Measurements from ENCODE around the gene DAP3.
A peak's percentile ranks its signal among the peaks of the same experiment; 100 is the strongest.
"Not testable (repeated sequence)": the region's sequence is repeated elsewhere in the genome, so short reads cannot be mapped to it uniquely, and the experiment has no call there.

DAP3 gene

GRCh38 chr1:155689081-155689607 lies at the start of gene DAP3:
Gene DAP3 (plus strand): TSS chr1:155689091. CDS start chr1:155709780, 20,689 bp downstream.
- DNase-seq: not testable (repeated sequence)

DNA sequence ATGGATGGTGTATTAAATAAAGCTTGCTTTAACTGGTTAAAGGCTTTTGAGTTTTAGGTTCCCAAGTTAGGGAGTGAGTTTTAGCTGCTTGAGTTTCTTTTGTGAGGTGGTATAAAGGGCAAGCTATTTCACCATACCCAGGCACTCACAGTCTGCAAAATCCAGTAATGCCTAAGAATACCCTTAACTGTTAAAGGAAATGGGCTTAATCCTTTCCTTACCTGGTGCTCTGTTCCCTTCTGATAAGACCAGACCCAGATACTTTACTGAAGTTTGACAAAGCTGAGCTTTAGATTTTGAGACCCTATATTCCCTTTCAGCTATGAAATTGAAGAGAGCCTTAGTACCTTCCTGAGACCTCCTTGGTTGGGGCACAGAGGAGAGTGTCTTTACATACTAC lies 48.5 kb upstream of the DAP3 start:
- DNase-seq: no peak

GRCh38 chr1:155642559-155643180 lies 46.2 kb upstream of the DAP3 start:
- DNase-seq: not testable (repeated sequence)

- DNase-seq: no peak
Observed at GRCh38 chr1:155643230-155643629, 45.7 kb upstream of the DAP3 start.

DNA sequence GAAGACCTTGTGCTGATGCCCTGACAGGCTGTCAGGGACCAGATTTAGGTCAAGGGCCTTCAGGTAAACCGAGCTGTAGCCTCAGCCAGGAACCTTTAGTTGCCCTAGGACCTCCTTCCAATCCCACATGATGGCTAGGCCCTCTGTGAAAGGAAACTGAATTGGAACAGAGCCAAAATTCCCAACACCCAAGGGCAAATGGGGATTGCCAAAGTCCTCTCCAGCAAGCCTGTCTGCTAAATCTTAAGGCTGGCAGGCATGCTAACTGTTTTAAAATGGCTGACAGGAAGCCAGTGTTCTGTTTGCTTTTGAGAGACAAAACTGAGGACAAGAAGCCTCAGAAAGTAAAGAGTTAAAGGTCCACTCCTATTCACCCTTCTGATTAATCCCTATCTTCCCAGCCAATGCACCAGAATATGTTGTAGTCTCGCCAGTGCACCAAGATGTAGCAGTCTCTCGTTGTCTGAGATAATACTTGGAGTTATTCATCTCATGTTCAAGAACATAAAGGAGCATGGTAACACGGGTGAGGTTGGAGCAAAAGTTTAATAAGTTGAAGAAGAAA lies 43.8 kb upstream of the DAP3 start:
- DNase-seq: no peak

GRCh38 chr1:155645648-155646047 lies 43.2 kb upstream of the DAP3 start:
- DNase-seq: peak; percentile 16

DNA sequence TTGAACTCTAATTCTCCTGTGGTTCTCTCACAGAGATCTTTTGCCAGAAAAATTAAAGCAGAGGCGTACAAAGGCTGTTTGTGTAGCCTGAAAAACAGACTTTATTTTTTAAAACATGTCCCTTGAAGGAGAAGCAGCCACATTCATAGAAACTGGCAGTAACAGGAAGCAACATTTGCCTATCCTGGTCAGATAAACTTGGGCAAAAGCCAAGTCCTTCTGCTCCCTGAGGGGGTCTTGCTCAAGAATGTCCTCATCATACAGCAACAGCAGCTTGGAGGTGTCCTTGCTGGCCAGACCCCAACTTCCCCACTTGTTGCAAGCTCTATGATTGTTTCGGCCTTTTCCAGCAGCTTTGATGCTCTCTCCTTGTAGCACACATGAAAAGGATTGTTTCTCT lies 42.6 kb upstream of the DAP3 start:
- DNase-seq: peak; percentile 37

- peak; percentile 91 for DNase-seq
Observed at GRCh38 chr1:155648207-155649147, 40.4 kb upstream of the DAP3 start.

GRCh38 chr1:155649676-155650075 lies 39.2 kb upstream of the DAP3 start:
- no peak for DNase-seq

GRCh38 chr1:155650231-155650757 lies 38.6 kb upstream of the DAP3 start:
- DNase-seq: no peak

GRCh38 chr1:155651861-155652661 lies 36.8 kb upstream of the DAP3 start:
- no peak for DNase-seq

DNA sequence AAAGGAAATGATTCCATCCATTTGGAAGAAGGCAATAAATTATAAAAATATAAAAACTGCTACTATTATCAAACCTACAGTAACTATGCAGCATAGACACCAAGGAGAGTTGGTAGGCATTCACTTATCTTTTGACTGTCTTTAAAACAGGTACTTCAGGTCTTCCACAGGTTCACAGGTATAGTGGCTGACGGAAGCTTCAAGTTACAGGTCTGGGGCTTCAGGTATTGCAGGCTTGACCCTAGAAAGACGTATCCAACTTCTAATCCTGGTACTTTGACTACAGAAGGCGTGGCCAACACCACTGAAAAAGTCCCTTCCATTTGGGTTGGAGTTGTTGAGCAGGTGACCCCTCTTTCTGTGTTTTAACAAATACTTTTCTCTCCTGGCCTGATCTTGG lies 35.9 kb upstream of the DAP3 start:
- no peak for DNase-seq

GRCh38 chr1:155657463-155657862 lies 31.4 kb upstream of the DAP3 start:
- no peak for DNase-seq

- not testable (repeated sequence) for DNase-seq
Observed at GRCh38 chr1:155661239-155661638, 27.7 kb upstream of the DAP3 start.

GRCh38 chr1:155669233-155670162 lies 19.4 kb upstream of the DAP3 start:
- DNase-seq: no peak

DNA sequence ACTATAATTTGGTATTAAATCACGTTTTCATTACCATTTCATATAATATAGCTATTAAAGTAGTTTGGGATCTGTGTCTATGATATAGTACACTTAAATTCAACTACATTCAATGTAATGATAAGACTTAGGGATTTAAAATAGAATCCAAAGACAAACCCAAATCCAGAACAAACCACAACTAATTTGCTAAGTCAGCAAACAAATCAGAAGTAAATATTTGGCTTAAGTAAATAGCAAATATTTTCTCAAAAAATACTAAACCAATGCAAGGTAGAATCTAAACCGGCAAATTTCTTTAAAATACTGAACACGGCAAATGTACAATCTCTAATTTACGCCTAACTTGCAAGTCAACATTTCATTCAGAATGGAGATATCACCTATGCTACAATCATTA lies 17.1 kb upstream of the DAP3 start:
- no peak for DNase-seq

DNA sequence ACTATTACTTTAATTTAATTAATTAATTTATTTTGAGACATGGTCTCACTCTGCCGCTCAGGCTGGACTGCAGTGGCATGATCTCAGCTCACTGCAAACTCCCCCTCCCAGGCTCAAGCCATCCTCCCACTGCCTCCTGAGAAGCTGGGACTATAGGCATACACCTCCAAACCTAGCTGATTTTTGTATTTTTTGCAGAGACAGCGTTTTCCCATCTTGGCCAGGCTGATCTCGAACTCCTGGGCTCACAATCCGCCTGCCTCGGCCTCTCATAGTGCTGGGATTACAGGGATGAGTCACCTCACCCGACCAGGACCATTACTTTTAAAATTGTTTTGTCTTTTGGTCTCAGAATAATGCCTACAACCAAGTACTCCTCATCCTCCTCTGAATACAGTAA lies 15.9 kb upstream of the DAP3 start:
- DNase-seq: no peak

- no peak for DNase-seq
Observed at GRCh38 chr1:155678027-155678426, 10.9 kb upstream of the DAP3 start.

DNA sequence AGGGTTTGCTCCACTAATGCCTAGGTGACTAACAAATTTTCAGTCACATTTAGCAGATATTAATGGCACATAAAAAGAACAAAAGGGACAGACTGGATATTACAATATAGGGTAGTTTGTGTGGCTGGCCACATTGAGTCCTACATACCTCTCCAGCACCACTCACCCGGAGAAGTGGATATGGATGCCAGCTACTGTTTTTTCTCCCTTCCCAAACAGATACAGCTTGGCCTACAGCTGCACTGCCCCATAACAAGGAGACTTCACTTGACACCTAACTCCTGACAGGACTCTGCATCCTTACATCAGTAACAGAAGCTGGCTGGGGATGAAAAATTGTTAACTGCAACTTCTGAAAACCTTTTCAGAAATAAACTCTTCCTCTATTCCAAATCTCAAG lies 9.9 kb upstream of the DAP3 start:
- DNase-seq: not testable (repeated sequence)

GRCh38 chr1:155680531-155680930 lies 8.4 kb upstream of the DAP3 start:
- no peak for DNase-seq

DNA sequence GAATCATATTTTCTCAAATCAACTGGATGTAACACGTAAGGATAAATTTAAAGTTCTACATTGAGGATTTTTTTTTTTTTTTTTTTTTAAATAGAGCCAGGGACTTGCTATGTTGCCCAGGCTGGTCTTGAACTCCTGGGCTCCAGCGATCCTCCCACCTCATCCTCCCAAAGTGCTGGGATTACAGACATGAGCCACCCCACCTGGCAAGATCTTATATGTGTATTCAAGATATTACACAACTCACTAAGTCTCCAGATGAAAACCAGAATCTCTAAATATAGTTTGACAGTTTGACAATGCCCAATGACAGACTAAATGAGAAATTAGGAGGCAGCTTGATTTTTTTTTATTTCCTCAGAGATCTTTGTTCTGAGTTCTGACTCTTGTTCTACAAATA lies 7.1 kb upstream of the DAP3 start:
- no peak for DNase-seq

Data from fibroblast of upper back skin (primary cell).